H1 (cell line): ENCODE data around the gene ARHGEF28. TPM values are rescaled to one million over a fixed set of nuclear protein-coding genes. Genes with fewer than 3 reads are reported as not detected.

Source experiments
- CTCF ChIA-PET: fragments of 300-600 bp; sonication (Branson Sonifier 250); formaldehyde crosslinking; loops from one replicate; lab custom pipeline; 2021; ENCODE audit not compliant: partially characterized antibody; lab: Charles Lee
- POLR2A ChIA-PET: fragments of 300-600 bp; sonication (Branson Sonifier 250); formaldehyde crosslinking; loops from one replicate; lab custom pipeline; 2021; ENCODE audit warnings: inconsistent platforms; ENCODE audit not compliant: partially characterized antibody; lab: Charles Lee
- DNase-seq, 2 experiments: peaks; one replicate each; pipeline versions ENCODE4 v3.0.0 to v3.0.0-alpha.2; 2010 to 2022; ENCODE audit warnings: low spot score in 2 of 2, low read depth in 1 of 2, mixed read lengths in 1 of 2
- FAIRE-seq: peaks from 2 replicates; lab custom pipeline; 2011; peaks lifted over from hg19 to GRCh38; lab: Jason Lieb, UNC
- H2AFZ ChIP-seq: 2 replicates; pipeline ENCODE4 v1.8.1; 2012; ENCODE audit warnings: low read length, inconsistent platforms
- H2AK5ac ChIP-seq: 2 replicates; pipeline ENCODE4 v1.6.1; 2013; ENCODE audit warnings: low read depth, low read length
- H2BK120ac ChIP-seq: replicated peaks from 2 replicates; pipeline ENCODE3; 2013; ENCODE audit warnings: low read depth, low read length, inconsistent platforms
- H2BK12ac ChIP-seq: 2 replicates; pipeline ENCODE4 v1.6.1; 2013; ENCODE audit warnings: low read depth, low read length
- H2BK15ac ChIP-seq: 2 replicates; pipeline ENCODE4 v1.6.1; 2013; ENCODE audit warnings: low read length
- H2BK20ac ChIP-seq: 2 replicates; pipeline ENCODE4 v1.6.1; 2013; ENCODE audit warnings: low read length
- H2BK5ac ChIP-seq: 2 replicates; pipeline ENCODE4 v1.6.1; 2013; ENCODE audit warnings: low read depth, low read length
- H3K14ac ChIP-seq: 2 replicates; pipeline ENCODE4 v1.6.1; 2013; ENCODE audit warnings: inconsistent platforms; ENCODE audit not compliant: insufficient read length
- H3K18ac ChIP-seq: 2 replicates; pipeline ENCODE4 v1.6.1; 2013; ENCODE audit warnings: low read length; ENCODE audit errors: extremely low read depth
- H3K23ac ChIP-seq: 2 replicates; pipeline ENCODE4 v1.6.1; 2013; ENCODE audit warnings: inconsistent platforms; ENCODE audit not compliant: insufficient read length
- H3K23me2 ChIP-seq: 2 replicates; pipeline ENCODE4 v1.6.1; 2013; ENCODE audit warnings: low read depth, low read length
- H3K27ac ChIP-seq: 2 replicates; pipeline ENCODE4 v1.6.1; 2011; ENCODE audit warnings: low read depth, low read length, inconsistent platforms
- H3K27me3 ChIP-seq, 4 experiments: replicated peaks in 1 of 4; 1 replicate in 1 of 4; 2 replicates in 3 of 4; pipeline versions ENCODE4 v1.6.1 to v1.8.1; 2011 to 2013; ENCODE audit warnings: low read length in 3 of 4, mild to moderate bottlenecking in 3 of 4, inconsistent platforms in 2 of 4, mixed read lengths in 2 of 4, moderate library complexity in 1 of 4; ENCODE audit not compliant: control insufficient read depth in 3 of 4, insufficient read depth in 3 of 4; ENCODE audit errors: extremely low read depth in 1 of 4
- H3K36me3 ChIP-seq, 4 experiments: 2 replicates each; pipeline versions ENCODE4 v1.6.1 to v1.8.1; 2011 to 2013; ENCODE audit warnings: mild to moderate bottlenecking in 4 of 4, low read length in 3 of 4, moderate library complexity in 2 of 4, control low read depth in 1 of 4, inconsistent platforms in 1 of 4; ENCODE audit not compliant: insufficient read depth in 4 of 4, control insufficient read depth in 2 of 4
- H3K4ac ChIP-seq: replicated peaks from 2 replicates; pipeline ENCODE3; 2013; ENCODE audit warnings: low read length, low read depth, mixed read lengths, inconsistent platforms; ENCODE audit not compliant: insufficient read length
- H3K4me1 ChIP-seq, 4 experiments: replicated peaks in 1 of 4; 1 replicate in 1 of 4; 2 replicates in 3 of 4; pipeline versions ENCODE4 v1.6.1 to v1.8.1; 2011 to 2013; ENCODE audit warnings: low read length in 3 of 4, inconsistent platforms in 2 of 4, mixed read lengths in 1 of 4; ENCODE audit not compliant: insufficient read depth in 4 of 4, control insufficient read depth in 3 of 4
- H3K4me2 ChIP-seq, 2 experiments: 2 replicates each; pipeline versions ENCODE4 v1.6.1 to v1.8.1; 2011 to 2013; ENCODE audit warnings: low read depth in 2 of 2, low read length in 2 of 2, control low read depth in 1 of 2, inconsistent platforms in 1 of 2, mild to moderate bottlenecking in 1 of 2; ENCODE audit not compliant: insufficient read depth in 1 of 2
- H3K4me3 ChIP-seq, 4 experiments: fragments of 200-600, 300-600 bp in 1 of 4; sonication (generic), shearing (Covaris generic), sonication (Bioruptor Twin) in 1 of 4; 2 replicates each; pipeline versions ENCODE4 v1.5.1 to v1.8.1; 2011 to 2016; ENCODE audit warnings: low read length in 4 of 4, low read depth in 3 of 4, control low read depth in 2 of 4, inconsistent platforms in 2 of 4, mild to moderate bottlenecking in 2 of 4, mixed read lengths in 1 of 4, moderate library complexity in 1 of 4; ENCODE audit not compliant: insufficient read depth in 2 of 4; ENCODE audit errors: extremely low read depth in 1 of 4
- H3K56ac ChIP-seq: replicated peaks from 2 replicates; pipeline ENCODE3; 2013; ENCODE audit warnings: low read depth, mild to moderate bottlenecking, mixed read lengths, low read length, inconsistent platforms; ENCODE audit not compliant: insufficient read length
- H3K79me1 ChIP-seq: 2 replicates; pipeline ENCODE4 v1.6.1; 2013; ENCODE audit warnings: low read depth, low read length, control low read depth
- H3K79me2 ChIP-seq, 2 experiments: 2 replicates each; pipeline versions ENCODE4 v1.6.1 to v1.8.1; 2012 to 2013; ENCODE audit warnings: low read length in 2 of 2, mild to moderate bottlenecking in 2 of 2, inconsistent platforms in 1 of 2; ENCODE audit not compliant: insufficient read depth in 2 of 2, control insufficient read depth in 1 of 2
- H3K9ac ChIP-seq, 4 experiments: replicated peaks in 1 of 4; 1 replicate in 1 of 4; 2 replicates in 3 of 4; pipeline versions ENCODE4 v1.6.1 to v1.8.1; 2011 to 2013; ENCODE audit warnings: low read depth in 3 of 4, low read length in 3 of 4, control low read depth in 2 of 4, mild to moderate bottlenecking in 2 of 4, moderate library complexity in 2 of 4, inconsistent platforms in 1 of 4; ENCODE audit errors: extremely low read depth in 1 of 4
- H3K9me3 ChIP-seq, 2 experiments: 2 replicates each; pipeline versions ENCODE4 v1.6.1 to v1.8.1; 2012 to 2013; ENCODE audit warnings: mild to moderate bottlenecking in 2 of 2, moderate library complexity in 2 of 2, control low read depth in 1 of 2, inconsistent platforms in 1 of 2, low read depth in 1 of 2, low read length in 1 of 2, mixed read lengths in 1 of 2; ENCODE audit not compliant: insufficient read depth in 2 of 2
- H4K20me1 ChIP-seq, 2 experiments: replicated peaks in 1 of 2; 2 replicates each; pipeline versions ENCODE3 to v1.8.1; 2011 to 2013; ENCODE audit warnings: inconsistent platforms in 2 of 2, low read length in 2 of 2, mild to moderate bottlenecking in 1 of 2; ENCODE audit not compliant: insufficient read depth in 2 of 2, control insufficient read depth in 1 of 2
- H4K5ac ChIP-seq: 2 replicates; pipeline ENCODE4 v1.6.1; 2013; ENCODE audit warnings: low read length, low read depth, mixed read lengths, inconsistent platforms; ENCODE audit not compliant: insufficient read length
- H4K8ac ChIP-seq: 2 replicates; pipeline ENCODE4 v1.8.0; 2013; ENCODE audit warnings: mild to moderate bottlenecking, moderate library complexity, low read length, inconsistent platforms; ENCODE audit not compliant: insufficient read depth; ENCODE audit errors: extremely low read depth
- H4K91ac ChIP-seq: replicated peaks from 2 replicates; pipeline ENCODE3; 2013; ENCODE audit warnings: low read length, mixed read lengths, inconsistent platforms; ENCODE audit not compliant: insufficient read length
- CEBPB ChIP-seq: IDR thresholded peaks from 2 replicates; pipeline ENCODE4 v1.6.1; 2012; ENCODE audit warnings: low read depth, low read length
- CHD1 ChIP-seq: IDR thresholded peaks from 2 replicates; pipeline ENCODE4 v1.6.1; 2012; ENCODE audit warnings: low read depth, low read length, improper control_type of control experiment
- CTBP2 ChIP-seq: IDR thresholded peaks from 2 replicates; pipeline ENCODE4 v1.7.0; 2011; ENCODE audit warnings: borderline replicate concordance, mild to moderate bottlenecking, moderate library complexity, mixed read lengths, low read length; ENCODE audit not compliant: insufficient read depth, insufficient read length
- CTCF ChIP-seq, 3 experiments: IDR thresholded peaks; 1 replicate in 2 of 3; 2 replicates in 1 of 3; pipeline versions ENCODE4 v1.5.1 to v1.6.1; 2011; ENCODE audit warnings: low read length in 3 of 3, mild to moderate bottlenecking in 3 of 3, inconsistent platforms in 2 of 3, low read depth in 1 of 3, moderate library complexity in 1 of 3; ENCODE audit not compliant: insufficient read depth in 1 of 3; ENCODE audit errors: control extremely low read depth in 1 of 3
- JUN ChIP-seq: IDR thresholded peaks from 2 replicates; pipeline ENCODE4 v1.6.1; 2011; ENCODE audit warnings: low read depth, mild to moderate bottlenecking, improper control_type of control experiment, low read length
- KDM1A ChIP-seq: fragments of 200-600, 300-600 bp; sonication (generic); IDR thresholded peaks from 2 replicates; pipeline ENCODE4 v1.7.1; 2016; ENCODE audit warnings: mild to moderate bottlenecking, low read length, borderline replicate concordance
- NRF1 ChIP-seq: IDR thresholded peaks from 2 replicates; pipeline ENCODE4 v1.6.1; 2011; ENCODE audit warnings: mild to moderate bottlenecking, low read depth, low read length, improper control_type of control experiment
- RXRA ChIP-seq: IDR thresholded peaks from 2 replicates; pipeline ENCODE4 v1.6.1; 2011; ENCODE audit warnings: low read depth, mild to moderate bottlenecking, low read length, moderate library complexity; ENCODE audit not compliant: insufficient read depth
- SAP30 ChIP-seq: fragments of 300-600 bp; sonication (generic); IDR thresholded peaks from 2 replicates; pipeline ENCODE4 v1.7.1; 2012; ENCODE audit warnings: low read length, moderate library complexity, mild to moderate bottlenecking, inconsistent platforms; ENCODE audit not compliant: insufficient read depth, insufficient replicate concordance
- TAF1 ChIP-seq: IDR thresholded peaks from 2 replicates; pipeline ENCODE4 v1.6.1; 2011; ENCODE audit warnings: mild to moderate bottlenecking, low read depth, low read length
- WGBS, 2 experiments: shearing (Covaris generic) in 1 of 2; methylation state at CpG; one replicate each; pipeline versions ENCODE4 v1.1.6 to v1.1.7; 2013 to 2015; ENCODE audit warnings: low lambda C conversion rate in 2 of 2, mixed read lengths in 2 of 2, inconsistent platforms in 1 of 2, low coverage in 1 of 2, missing lambda C conversion rate in 1 of 2; ENCODE audit not compliant: insufficient replicate concordance in 2 of 2, insufficient coverage in 1 of 2, insufficient read length in 1 of 2; ENCODE audit errors: extremely low coverage in 1 of 2, missing lambda C conversion rate in 1 of 2; 5-methylcytosine and 5-hydroxymethylcytosine counted together
- polyA plus RNA-seq, 7 experiments: library from polyadenylated mRNA; depleted of rRNA in 3 of 7; stranded (reverse) in 5 of 7; unstranded in 2 of 7; fragments of >200 nt in 5 of 7; fragments of 200-250 nt in 2 of 7; gene quantifications; 1 replicate in 5 of 7; 2 replicates in 1 of 7; 4 replicates in 1 of 7; pipeline versions ENCODE4 v1.2.1 to v1.2.3, GENCODE V29; 2011 to 2013; ENCODE audit warnings: missing spikeins in 2 of 7, mixed read lengths in 2 of 7
- total RNA-seq: library from RNA; stranded (reverse); fragmentation: NEBNext Ultra II Directional; extraction: Animal tissue kit (Norgen Biotek cat#: 25700); gene quantifications from 2 replicates; pipeline ENCODE4 v1.2.1, GENCODE V29; 2021

Gene ARHGEF28
- total and polyA plus RNA-seq, 2 of the 8 experiments (the other 6 are each of a cell fraction or from before 2014, with no cell fraction given), result 0.33 to 1.0 TPM

DNA sequence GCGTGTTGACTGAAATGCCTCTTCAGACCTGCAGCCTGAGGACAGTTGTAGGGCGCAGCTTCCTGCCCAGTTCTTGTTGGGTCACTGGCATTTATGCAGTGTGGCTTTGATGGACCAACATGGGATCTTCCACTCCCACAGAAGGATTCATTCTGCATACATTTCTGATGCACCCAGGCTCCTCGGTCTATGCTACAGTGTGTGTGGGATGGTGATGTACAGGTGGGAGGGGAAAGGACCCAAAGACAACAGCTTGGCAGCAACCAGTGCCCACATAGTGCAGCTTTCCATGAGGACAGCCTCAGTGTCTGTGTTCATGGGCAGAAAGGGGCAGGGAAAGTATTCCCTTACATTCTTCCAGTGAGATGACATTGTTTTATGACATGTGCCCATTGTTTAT is 237.9 kb downstream of the ARHGEF28 start:
- no peaks in the 10 kb centered on the region for H3K4me1 ChIP-seq
- H3K18ac ChIP-seq, result no peak overlapping the region
- 88% methylated on average over 3 of the region's 3 CpGs; no CpG with 5 or more reads in 1 of the 2 experiments for WGBS, 2 experiments
- no peaks in the 10 kb centered on the region for H3K9me3 ChIP-seq
- no peak overlapping the region for H3K14ac ChIP-seq
- no peak overlapping the region for H3K4me3 ChIP-seq
- no peak overlapping the region for H2AFZ ChIP-seq
- no peaks in the 10 kb centered on the region for H4K20me1 ChIP-seq
- H3K23me2 ChIP-seq, result no peaks in the 10 kb centered on the region
- DNase-seq (no peak), FAIRE-seq (no peak)
- H3K56ac ChIP-seq, result no peak overlapping the region
- no peaks in the 10 kb centered on the region for H3K79me2 ChIP-seq
- POLR2A ChIA-PET, result no interaction called here
- H4K5ac ChIP-seq, result no peak overlapping the region
- H2BK12ac ChIP-seq, result no peak overlapping the region
- H3K4me2 ChIP-seq, result no peak overlapping the region
- no peak overlapping the region for H3K9ac ChIP-seq
- no peak overlapping the region for H2BK15ac ChIP-seq
- H2BK120ac ChIP-seq, result no peak overlapping the region
- no peaks in the 10 kb centered on the region for H3K36me3 ChIP-seq
- no peak overlapping the region for H3K4ac ChIP-seq
- H3K23ac ChIP-seq, result no peak overlapping the region
- H2BK20ac ChIP-seq, result no peak overlapping the region
- no peaks in the 10 kb centered on the region for H3K27me3 ChIP-seq
- CTCF ChIA-PET, result no interaction called here
- H3K79me1 ChIP-seq, result no peaks in the 10 kb centered on the region
- no peak overlapping the region for H2BK5ac ChIP-seq
- no peak overlapping the region for H4K8ac ChIP-seq
- H2AK5ac ChIP-seq, result no peak overlapping the region
- H4K91ac ChIP-seq, result no peak overlapping the region
- no peak overlapping the region for H3K27ac ChIP-seq
- TF ChIP-seq SAP30 (no peak), CTCF (IDR thresholded peaks at IDR 0.05; ENCODE audit: control extremely low read depth in 1 of 3, insufficient read depth in 1 of 3, low read depth in 1 of 3, low read length in 3 of 3) (no peak), KDM1A (no peak), JUN (no peak), CTBP2 (no peak), RXRA (no peak), CEBPB (no peak), CHD1 (no peak), TAF1 (no peak), NRF1 (no peak)
